KMS-11 (cell line): Measurements from ENCODE around the gene CPED1.
"Not testable (repeated sequence)": the region's sequence is repeated elsewhere in the genome, so short reads cannot be mapped to it uniquely, and the experiment has no call there.

Experiments used
- H2AFZ ChIP-seq: fragments of 200-600 bp; sonication (generic); 2 replicates; pipeline ENCODE4 v1.6.1; 2016; ENCODE audit warnings: antibody characterized with exemption, mixed run types, low read depth
- H3K27ac ChIP-seq: fragments of 200-600 bp; sonication (generic); 2 replicates; pipeline ENCODE4 v1.6.1; 2016; ENCODE audit warnings: mild to moderate bottlenecking, mixed run types
- H3K27me3 ChIP-seq: fragments of 200-600 bp; sonication (generic); 2 replicates; pipeline ENCODE4 v1.6.1; 2017; ENCODE audit warnings: mild to moderate bottlenecking, low read depth, mixed run types, moderate library complexity; ENCODE audit not compliant: insufficient read depth
- H3K36me3 ChIP-seq: fragments of 200-600 bp; sonication (generic); 2 replicates; pipeline ENCODE4 v1.6.1; 2017; ENCODE audit warnings: mild to moderate bottlenecking, mixed run types; ENCODE audit not compliant: insufficient read depth
- H3K4me1 ChIP-seq: fragments of 200-600 bp; sonication (generic); 2 replicates; pipeline ENCODE4 v1.6.1; 2016; ENCODE audit warnings: mild to moderate bottlenecking, low read depth, mixed run types; ENCODE audit not compliant: poor library complexity, severe bottlenecking
- H3K4me2 ChIP-seq: fragments of 200-600 bp; sonication (generic); 2 replicates; pipeline ENCODE4 v1.7.0; 2016; ENCODE audit warnings: mild to moderate bottlenecking, mixed run types
- H3K4me3 ChIP-seq: fragments of 200-600 bp; sonication (generic); IDR thresholded peaks from 2 replicates; pipeline ENCODE4 v1.6.1; 2017; ENCODE audit warnings: low read depth, low read length, mixed read lengths; ENCODE audit not compliant: insufficient read depth
- H3K79me2 ChIP-seq: fragments of 200-600 bp; sonication (generic); 2 replicates; pipeline ENCODE4 v1.6.1; 2016; ENCODE audit warnings: low read depth, mixed run types; ENCODE audit not compliant: insufficient read depth
- H3K9ac ChIP-seq: fragments of 200-600 bp; sonication (generic); 2 replicates; pipeline ENCODE4 v1.6.1; 2016; ENCODE audit warnings: mild to moderate bottlenecking, mixed run types
- H4K20me1 ChIP-seq: fragments of 200-600 bp; sonication (generic); 2 replicates; pipeline ENCODE4 v1.6.1; 2016; ENCODE audit warnings: mild to moderate bottlenecking, mixed run types; ENCODE audit not compliant: insufficient read depth
- CTCF ChIP-seq: fragments of 200-600 bp; sonication (generic); conservative IDR thresholded peaks from 2 replicates; pipeline ENCODE4 v1.6.1; 2017; ENCODE audit warnings: low read depth, mild to moderate bottlenecking, antibody characterized with exemption, low read length, moderate library complexity, mixed read lengths

CPED1 gene

GRCh38 chr7:121061677-121062582, 73.4 kb downstream of the CPED1 start:
- Histone ChIP-seq H2AFZ (no peak overlapping the region), H3K4me2 (no peak overlapping the region), H3K79me2 (no peaks in the 10 kb centered on the region), H3K27me3 (no peaks in the 10 kb centered on the region), H3K27ac (no peak overlapping the region), H4K20me1 (no peaks in the 10 kb centered on the region), H3K4me3 (no peak overlapping the region), H3K9ac (no peak overlapping the region), H3K4me1 (no peaks in the 10 kb centered on the region), H3K36me3 (no peaks in the 10 kb centered on the region)
- TF ChIP-seq CTCF, result no peak

- no peak overlapping the region for H3K4me2 ChIP-seq
Measured at GRCh38 chr7:121062671-121063279, 74.3 kb downstream of the CPED1 start.

GRCh38 chr7:121067717-121068116, 79.2 kb downstream of the CPED1 start:
- not testable (repeated sequence) for H4K20me1 ChIP-seq, H2AFZ ChIP-seq, H3K36me3 ChIP-seq, H3K4me3 ChIP-seq, H3K27ac ChIP-seq, H3K4me2 ChIP-seq, H3K4me1 ChIP-seq, H3K79me2 ChIP-seq, H3K27me3 ChIP-seq, H3K9ac ChIP-seq

More at GRCh38 chr7:121062671-121063279, 74.3 kb downstream of the CPED1 start:
- H3K27me3 ChIP-seq, result no peaks in the 10 kb centered on the region
- no peaks in the 10 kb centered on the region for H4K20me1 ChIP-seq
- H3K27ac ChIP-seq, result no peak overlapping the region
- H3K79me2 ChIP-seq, result no peaks in the 10 kb centered on the region
- H3K4me3 ChIP-seq, result no peak overlapping the region
- H3K4me1 ChIP-seq, result no peaks in the 10 kb centered on the region
- H3K36me3 ChIP-seq, result no peaks in the 10 kb centered on the region
- TF ChIP-seq CTCF, result no peak
- no peak overlapping the region for H2AFZ ChIP-seq
- no peak overlapping the region for H3K9ac ChIP-seq

GRCh38 chr7:121069346-121070100, 81.0 kb downstream of the CPED1 start:
- H3K4me3 ChIP-seq, result no peak overlapping the region
- no peaks in the 10 kb centered on the region for H3K79me2 ChIP-seq
- no peak overlapping the region for H3K9ac ChIP-seq
- no peaks in the 10 kb centered on the region for H4K20me1 ChIP-seq
- no peaks in the 10 kb centered on the region for H3K36me3 ChIP-seq
- TF ChIP-seq CTCF, result no peak
- H2AFZ ChIP-seq, result no peak overlapping the region
- no peaks in the 10 kb centered on the region for H3K27me3 ChIP-seq
- H3K27ac ChIP-seq, result no peak overlapping the region
- H3K4me1 ChIP-seq, result peaks cover 5% of the 10 kb centered on the region
- no peak overlapping the region for H3K4me2 ChIP-seq
